Epithelial cell of esophagus (primary cell): ENCODE data around the gene ATG5.

Experiments used
- DNase-seq: peaks from one replicate; pipeline ENCODE4 v3.0.0; 2010; ENCODE audit warnings: low read depth
- H3K4me3 ChIP-seq: 2 replicates; pipeline ENCODE4 v1.5.1; 2011; ENCODE audit warnings: mild to moderate bottlenecking, low read length, control low read depth
- TF ChIP-seq, protein P1 (sequence below): IDR thresholded peaks from 2 replicates; pipeline ENCODE4 v1.5.1; 2011; ENCODE audit warnings: low read depth, mild to moderate bottlenecking, low read length, control low read depth, inconsistent platforms; ENCODE audit not compliant: insufficient read depth; ENCODE audit errors: missing control alignments

The ATG5 gene

DNA sequence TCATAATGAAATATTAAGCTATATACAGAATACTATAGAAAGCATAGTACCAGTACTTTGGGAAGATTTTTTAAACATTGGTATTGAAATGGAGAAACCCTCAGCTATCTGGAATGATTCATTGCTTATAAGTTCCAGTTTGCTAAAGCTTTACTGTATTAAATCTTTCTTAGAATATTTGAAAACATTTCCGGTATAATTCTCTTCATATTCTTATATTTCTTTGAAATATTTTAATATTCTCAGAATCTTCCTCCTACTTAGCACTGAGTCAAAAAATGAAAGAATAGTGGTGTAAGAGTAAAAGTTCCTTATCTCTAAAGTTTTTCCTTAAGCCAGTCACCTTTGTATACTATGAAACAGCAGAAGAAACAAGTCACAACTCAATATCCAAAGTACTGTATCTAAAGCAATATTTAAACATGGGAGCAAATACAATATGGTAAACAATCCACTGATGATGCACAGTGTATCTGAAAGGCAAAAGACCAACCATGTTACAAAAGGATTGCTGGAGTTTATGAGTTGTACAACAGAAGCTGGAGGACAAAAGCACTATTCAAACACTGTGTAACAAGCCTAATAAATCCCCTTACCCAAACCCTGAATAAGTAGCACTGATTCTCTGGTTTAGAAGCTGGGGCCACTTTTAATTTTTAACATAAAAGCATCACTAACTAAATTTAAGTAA lies 137.3 kb downstream of the ATG5 start:
- no peak overlapping the region for H3K4me3 ChIP-seq
- TF ChIP-seq, protein P1, sequence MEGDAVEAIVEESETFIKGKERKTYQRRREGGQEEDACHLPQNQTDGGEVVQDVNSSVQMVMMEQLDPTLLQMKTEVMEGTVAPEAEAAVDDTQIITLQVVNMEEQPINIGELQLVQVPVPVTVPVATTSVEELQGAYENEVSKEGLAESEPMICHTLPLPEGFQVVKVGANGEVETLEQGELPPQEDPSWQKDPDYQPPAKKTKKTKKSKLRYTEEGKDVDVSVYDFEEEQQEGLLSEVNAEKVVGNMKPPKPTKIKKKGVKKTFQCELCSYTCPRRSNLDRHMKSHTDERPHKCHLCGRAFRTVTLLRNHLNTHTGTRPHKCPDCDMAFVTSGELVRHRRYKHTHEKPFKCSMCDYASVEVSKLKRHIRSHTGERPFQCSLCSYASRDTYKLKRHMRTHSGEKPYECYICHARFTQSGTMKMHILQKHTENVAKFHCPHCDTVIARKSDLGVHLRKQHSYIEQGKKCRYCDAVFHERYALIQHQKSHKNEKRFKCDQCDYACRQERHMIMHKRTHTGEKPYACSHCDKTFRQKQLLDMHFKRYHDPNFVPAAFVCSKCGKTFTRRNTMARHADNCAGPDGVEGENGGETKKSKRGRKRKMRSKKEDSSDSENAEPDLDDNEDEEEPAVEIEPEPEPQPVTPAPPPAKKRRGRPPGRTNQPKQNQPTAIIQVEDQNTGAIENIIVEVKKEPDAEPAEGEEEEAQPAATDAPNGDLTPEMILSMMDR, result no peak
- DNase-seq, result no peak

DNA sequence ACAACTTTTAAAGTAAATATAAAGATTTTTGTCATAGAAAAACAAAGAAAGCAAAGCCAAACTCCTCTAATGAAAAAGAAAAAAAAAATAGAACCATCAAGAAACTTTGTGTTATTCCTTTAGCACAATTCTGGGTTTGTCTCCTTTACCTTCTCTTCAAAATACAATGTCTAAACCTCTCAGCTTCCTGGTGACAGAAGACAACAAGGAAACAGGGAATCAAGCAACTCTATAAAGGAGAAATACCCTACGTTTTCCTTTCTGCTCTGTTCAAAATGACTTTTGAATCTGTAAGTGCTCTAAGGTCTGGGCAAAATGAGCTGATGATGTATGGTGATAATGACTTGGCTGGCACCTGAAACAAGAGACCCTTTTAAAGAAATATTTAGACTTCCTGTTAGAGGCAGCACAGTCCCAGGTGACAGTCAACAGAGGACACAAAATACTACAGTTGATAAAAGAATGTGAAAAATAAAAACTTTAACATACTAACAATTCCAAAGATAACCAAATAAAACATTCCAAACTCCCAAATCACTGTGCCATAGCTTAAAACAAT lies 138.1 kb downstream of the ATG5 start:
- no peak overlapping the region for H3K4me3 ChIP-seq
- TF ChIP-seq, protein P1, result no peak
- no peak for DNase-seq

DNA sequence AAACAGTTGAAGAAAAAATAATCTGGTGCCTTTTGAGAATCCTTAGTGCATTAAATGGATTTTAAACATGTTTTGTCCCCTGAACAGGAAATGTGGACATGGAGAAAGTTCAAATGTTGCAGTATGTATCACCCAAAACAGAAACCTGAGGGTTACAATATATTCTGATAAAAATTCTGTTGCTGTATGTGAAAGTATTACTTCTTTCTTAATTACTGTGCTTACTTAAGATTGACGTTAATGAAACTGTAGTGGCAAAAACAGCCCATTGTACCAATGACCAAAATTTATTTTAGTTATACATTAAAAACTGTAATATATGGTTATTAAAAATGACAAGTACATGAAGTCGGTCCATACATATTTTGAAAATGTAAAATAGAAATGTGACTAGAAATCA lies 138.8 kb downstream of the ATG5 start:
- no peak for DNase-seq
- TF ChIP-seq, protein P1, result no peak
- no peak overlapping the region for H3K4me3 ChIP-seq

DNA sequence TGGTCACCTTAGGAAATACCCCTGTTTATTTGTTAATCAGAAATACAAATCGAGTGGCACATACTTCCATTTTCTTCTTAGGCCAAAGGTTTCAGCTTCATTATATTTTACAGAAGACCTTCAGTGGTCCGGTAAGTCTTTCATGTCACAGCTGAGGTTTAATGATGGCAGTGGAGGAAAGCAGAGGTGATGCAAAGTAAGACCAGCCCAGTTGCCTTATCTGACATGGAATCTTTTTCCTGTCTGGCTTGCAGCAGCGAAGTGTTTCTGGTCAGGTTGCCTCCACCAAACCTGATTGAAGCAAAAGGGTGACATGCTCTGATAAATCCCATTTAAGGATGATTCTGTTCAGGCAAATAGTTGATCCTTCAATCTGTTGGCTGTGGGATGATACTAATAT lies 139.4 kb downstream of the ATG5 start:
- DNase-seq, result no peak
- TF ChIP-seq, protein P1, result no peak
- H3K4me3 ChIP-seq, result no peak overlapping the region

DNA sequence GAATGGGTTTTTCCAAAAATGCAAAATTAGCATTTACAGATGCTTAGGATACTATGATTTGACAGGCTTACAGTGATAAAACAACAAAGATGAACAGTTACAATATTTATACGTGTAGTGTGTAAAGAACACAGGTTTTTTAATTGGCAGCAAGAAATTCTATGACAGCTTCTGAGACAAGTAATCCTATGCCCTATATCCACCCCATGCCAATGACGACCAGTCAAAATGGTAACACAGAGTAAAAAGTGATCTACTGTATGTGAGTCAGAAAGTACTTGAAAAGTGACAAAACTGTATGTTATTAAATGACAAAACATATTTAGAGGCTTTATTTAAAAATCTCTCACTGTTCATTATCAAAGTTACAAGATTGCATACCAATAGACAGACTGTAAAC lies 139.9 kb downstream of the ATG5 start:
- DNase-seq, result no peak
- TF ChIP-seq, protein P1, result no peak
- H3K4me3 ChIP-seq, result no peak overlapping the region

DNA sequence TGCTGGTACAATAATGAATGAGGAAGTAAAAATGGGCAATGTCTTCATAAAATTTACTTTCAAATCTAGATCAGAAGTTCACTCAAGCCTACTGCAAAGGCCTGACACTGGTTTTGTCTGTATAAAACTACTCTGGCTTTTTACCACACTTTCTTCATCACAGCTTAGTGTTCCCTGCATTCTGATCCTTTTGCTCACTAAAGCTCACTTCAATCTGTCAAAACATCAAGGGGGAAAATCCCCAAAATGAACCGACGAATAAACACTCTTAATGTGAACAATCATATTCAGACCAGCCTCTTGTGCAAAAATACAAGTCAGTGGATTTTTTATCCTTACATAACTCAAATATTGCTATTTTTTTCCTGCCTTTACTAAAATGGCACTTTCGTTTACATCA lies 140.9 kb downstream of the ATG5 start:
- TF ChIP-seq, protein P1, result no peak
- no peak for DNase-seq
- no peak overlapping the region for H3K4me3 ChIP-seq

DNA sequence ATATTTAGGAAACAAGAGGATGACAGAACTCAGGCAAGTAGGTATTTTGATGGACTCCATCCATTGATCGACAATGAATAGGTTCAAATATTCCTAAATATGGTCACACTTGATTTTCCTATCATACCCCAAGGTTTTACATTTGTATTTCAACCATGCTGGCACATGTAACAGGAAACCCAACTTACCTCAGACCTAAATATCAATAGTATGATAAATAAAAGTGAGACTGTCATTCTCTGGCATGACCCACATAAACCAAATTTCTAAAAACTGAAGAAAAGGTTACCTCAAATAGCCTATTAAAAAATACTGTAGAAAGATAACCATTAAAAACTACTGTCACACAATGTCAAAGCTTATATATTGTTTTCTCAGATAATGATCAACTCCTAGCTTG lies 142.1 kb downstream of the ATG5 start:
- TF ChIP-seq, protein P1, result no peak
- no peak for DNase-seq
- no peak overlapping the region for H3K4me3 ChIP-seq
